Activated naive CD4-positive, alpha-beta T cell (primary cell): ENCODE results near the gene CRADD.

Experiments used
- DNase-seq, 4 experiments: peaks; one replicate each; lab custom pipeline; 2025; lab: John Stamatoyannopoulos, UW

Gene CRADD

GRCh38 chr12:93841671-93842070 lies 164.5 kb downstream of the CRADD start:
- DNase-seq, result no peak

DNA sequence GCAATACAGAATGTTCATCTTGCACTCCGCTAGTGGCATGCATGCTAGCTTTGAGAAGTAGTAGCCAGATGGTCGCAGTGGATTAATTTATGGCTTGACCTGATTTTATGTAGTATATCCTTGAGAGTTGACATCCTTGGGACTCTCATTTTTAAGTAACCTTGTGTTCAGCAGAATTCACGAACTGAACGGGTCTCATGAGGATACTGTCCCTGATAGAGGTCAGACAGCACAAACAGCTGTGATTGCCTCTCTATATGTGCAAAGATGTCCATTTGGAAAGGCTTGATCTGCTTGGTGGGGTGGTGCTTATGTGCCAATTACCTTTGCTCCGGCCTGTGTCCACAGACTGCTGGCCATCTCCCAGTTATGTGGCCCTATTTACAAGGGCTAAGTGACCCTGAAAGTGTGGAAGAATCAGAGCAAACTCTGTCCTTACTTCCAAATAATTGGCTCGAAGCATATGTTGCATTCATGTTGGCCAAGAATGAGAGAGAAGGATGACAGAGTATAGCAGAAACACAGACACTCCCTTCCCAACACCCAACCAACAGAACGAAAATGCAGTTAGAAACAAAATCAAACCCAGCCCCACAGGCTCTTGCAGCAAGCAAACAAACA lies 167.1 kb downstream of the CRADD start:
- no peak for DNase-seq

DNA sequence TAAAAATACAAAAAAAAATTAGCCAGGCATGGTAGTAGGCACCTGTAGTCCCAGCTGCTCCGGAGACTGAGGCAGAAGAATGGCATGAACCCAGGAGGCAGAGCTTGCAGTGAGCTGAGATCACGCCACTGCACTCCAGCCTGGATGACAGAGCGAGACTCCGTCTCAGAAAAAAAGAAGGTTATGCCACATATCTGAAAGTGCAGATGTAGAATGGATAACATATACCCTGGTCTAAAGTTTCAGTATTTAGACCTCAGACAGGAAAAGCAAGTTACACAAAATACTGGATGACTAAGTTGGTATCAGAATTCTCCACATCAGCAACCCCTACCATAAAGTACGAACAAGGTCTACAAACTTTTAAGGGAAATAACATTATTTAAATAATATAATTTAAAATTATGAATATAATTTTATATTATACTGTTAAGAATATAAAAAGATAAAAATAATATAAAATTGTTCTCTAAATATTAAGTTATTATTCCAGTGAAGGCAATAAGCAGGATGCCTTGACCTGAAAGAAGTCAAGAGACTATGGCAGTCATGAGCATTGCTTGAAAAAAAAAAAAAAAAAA lies 169.9 kb downstream of the CRADD start:
- DNase-seq, result no peak

DNA sequence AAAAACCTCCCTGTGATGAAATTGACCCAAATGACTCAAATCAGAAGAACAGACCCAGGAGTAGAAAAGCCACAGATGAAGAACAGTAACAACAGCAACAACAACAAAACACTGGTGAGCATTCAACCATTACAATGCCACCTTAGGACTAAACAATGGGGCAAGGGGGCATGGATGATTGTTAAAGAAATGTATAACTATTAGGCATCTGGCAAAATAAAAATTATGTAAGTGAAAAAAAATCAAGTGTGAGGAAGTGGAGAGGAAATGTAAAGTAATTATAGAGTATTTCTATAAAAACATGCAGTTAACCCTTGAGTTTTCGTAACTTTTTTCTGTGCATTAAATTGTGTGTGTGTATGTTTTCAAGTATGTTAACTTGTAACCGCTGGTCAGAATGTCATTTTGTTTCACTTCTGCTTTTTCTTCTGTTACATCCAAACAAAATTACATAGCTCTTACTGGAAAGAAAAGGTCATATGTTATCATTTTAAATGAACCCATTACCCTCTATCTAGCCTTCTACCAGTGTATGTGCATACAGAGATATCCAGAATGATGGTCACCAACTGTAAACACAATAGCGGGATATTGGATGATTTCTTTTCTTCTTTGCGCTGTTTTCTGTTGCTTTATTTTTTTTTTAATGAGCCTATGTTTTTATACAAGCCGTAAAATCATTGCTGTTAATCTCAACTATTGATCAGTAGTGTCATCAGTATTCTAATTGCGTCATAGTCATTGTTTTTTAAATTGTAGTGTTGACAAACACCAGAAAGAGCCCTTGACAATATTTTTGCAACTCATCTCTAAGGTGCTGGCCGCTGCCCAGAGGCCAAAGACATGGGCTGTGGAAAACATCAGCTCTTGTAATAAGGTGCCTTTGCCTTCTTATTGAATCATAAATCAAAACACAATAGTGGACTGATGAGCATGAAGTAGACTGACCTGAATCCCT lies 170.6 kb downstream of the CRADD start:
- DNase-seq, result no peak

GRCh38 chr12:93848523-93849101 lies 171.4 kb downstream of the CRADD start:
- DNase-seq, result no peak

- DNase-seq, result no peak
These were observed 172.8 kb downstream of the CRADD start for GRCh38 chr12:93849946-93850345.

- no peak for DNase-seq
These were observed 173.5 kb downstream of the CRADD start for GRCh38 chr12:93850481-93851256.

GRCh38 chr12:93851257-93851671 lies 174.1 kb downstream of the CRADD start:
- DNase-seq, result no peak

DNA sequence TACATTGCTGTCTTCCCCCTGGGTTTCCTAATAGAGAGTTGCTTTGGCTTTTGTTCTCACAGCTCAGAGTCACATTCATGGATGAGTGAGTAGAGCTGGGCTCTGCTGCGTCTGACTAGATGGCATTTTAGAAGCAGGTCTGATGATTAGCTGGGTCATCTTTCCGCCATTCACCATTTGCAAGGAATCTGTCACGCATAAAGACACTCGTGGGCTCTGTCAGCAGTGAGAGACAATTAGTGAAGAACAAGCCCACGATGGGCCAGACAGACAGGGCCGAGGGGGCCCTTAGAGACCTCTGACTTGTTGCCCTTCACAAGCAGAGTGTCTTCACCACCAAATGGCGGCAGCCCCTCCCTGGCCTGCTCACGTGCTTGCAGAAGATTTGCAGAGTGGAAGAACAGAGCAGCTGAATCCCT lies 175.0 kb downstream of the CRADD start:
- no peak for DNase-seq

DNA sequence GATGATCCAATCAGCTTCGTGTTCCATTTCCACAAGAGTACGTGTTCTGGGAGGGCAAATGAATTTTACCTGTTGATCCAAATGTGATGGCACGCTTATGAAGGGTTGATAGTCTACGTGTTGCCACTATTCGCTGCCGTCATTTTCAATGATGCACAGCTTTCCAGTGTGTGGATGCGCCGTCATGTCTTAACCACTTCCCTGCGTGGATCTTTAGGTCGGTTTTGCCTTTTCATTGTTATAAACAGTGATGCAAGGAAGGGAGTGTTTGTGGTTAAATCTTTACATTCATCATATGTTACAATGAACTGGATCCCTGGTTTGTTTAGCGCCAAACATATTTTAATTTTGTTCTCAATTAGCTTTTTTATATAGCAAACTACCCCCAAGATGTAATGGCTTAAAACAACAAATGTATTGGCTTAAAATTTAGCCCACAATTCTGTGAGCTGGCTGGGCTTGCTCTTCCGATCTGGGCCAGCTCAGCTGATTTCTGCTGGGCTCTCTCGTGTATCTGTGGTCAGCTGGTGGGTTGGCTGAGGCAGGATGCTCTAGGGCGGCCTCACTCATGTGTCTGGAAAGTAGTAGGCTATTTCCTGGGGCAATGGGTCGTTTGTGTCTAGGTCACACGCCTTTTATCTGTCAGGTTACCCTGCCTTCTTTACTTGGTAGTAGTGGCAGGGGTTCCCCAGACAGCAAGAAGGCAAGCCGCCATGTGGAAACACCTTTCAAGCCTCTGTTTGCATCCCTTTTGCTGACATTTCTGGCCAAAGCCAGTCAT lies 176.7 kb downstream of the CRADD start:
- no peak for DNase-seq

GRCh38 chr12:93855261-93855660 lies 178.1 kb downstream of the CRADD start:
- DNase-seq, result no peak

DNA sequence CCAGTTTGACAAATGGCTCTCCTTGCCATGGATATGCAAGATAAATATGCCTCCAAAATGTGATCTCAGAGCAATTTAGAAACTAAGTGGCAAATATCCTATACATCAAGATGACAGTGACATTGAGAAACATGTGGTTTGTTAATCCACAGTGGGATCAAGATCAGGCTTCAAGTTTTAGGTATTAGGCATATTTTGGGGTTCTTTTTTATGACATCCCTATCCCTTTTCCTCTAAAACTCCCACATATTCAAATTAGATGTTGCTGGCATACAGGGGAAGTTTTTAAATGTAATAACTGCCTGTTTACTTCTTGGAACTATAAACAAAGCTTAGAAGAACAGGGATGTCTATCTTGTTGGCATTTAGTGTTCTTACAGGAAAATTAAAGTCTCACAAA lies 179.4 kb downstream of the CRADD start:
- no peak for DNase-seq

DNA sequence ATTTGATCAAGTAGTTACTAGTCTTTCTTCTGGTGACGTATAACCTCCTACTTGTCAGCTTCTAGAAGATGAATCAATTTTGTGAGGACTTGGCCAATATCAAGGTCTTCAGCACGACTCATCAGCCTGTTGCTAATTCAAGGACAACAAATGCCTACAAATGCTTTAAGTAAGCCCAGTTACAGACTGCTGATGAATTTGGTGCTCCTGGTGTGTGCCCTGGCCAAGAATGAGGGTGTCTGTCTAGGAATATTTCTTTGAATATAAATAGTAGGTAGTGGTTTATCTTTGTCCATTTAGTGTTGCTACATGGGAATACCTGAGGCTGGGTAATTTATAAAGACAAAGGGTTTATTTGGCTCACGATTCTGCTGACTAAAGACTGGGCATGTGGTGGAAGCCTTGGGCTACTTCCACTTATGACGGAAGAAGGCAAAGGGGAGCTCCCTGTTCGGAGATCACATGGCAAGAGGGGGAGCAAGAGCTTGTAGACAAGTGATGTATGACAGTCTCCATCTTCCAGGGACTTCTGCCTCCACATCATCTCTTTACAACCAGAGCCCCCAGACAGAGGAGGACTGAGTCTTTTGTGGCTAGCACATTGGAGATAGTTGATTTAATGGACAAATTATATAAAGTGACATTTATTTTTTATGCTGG lies 180.2 kb downstream of the CRADD start:
- DNase-seq, result no peak

DNA sequence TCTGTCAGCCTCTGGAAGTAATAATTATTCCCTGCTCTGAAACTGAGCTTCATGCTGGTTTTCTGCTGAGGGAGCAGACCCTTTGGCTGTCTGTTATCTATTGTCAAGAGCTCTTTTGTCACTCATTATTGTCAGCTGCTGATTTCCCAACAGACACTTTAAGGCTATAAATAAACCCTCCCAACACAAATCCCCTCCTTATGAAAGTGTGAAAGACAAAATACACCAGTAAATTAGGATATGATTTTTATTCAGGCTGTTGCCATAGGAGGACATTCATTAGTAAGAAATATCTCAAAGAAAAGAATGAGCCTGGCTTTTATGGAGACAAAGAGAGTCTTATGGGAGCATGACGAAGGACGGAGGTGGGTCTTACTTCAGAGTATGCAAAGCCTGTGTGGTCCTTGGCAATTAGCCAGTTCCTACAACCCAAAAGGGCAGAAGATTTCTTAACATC lies 180.8 kb downstream of the CRADD start:
- no peak for DNase-seq

DNA sequence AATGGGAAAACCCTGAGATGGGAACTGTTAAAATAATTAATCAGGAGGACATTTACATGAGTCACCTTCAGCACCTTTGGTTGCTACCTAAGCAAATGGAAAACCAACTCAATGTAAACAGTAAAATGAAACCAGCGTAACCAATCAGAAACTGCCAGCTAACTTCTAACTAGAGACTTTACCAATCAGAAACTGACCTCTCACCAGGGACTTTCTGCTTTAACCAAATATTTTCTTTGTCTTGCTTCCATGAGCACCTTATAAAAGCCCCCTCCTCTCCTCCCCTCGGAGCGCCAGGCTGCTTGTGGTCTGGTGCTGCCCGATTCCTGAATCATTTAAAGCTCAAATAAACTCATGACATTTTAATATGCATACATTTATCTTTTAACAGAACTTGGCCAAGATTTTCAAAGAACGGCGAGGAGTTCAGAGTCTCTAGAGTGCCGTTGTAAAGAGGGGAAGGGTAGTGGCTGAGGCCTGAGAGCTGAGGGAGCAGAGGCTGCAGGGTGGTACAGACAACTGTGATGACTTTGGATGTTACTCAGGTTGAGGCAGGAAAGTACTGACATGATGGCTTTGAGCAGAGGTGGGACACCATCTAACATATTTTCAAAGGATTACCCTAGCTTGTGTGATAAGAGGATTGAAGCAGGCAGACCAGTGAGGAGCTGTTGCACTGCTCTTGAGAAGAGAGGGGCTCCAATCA lies 183.6 kb downstream of the CRADD start:
- no peak for DNase-seq

DNA sequence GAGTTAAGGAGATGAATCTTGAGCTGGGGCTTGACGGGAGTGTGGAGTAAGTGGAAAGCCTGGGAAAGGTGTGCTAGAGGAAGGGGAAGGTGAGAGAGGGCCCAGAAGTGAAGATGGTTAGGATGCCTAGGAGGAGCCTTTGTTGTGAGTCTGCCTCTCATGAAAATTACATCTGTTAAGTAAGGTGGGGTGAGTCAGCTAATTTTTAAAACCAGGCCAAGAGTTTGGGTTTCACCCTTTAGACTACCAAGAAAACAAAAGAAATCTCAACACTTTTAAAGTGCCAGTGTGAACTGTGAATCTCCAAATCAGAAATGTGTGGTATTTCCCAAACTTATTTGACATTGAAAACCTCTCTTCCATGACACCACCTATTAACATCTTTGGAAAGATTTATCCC lies 185.2 kb downstream of the CRADD start:
- DNase-seq, result no peak

DNA sequence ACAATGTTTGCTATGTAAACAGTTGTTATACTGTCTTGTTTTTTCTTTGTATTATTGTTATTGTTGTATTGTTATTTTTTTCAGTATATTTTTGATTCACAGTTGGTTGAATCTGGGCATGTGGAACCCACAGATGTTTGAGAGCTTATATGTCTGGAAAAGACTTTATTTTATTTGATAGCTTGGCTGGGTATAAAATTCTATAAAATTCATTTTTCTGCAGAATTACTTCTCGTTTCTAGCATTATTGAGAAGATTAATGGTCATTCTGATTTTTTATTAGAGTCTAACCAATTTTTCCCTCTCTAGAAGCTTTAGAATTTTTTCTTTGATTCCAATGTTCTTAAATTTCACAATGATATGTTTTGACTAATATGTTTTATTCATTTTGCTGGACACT lies 188.6 kb downstream of the CRADD start:
- DNase-seq, result no peak

DNA sequence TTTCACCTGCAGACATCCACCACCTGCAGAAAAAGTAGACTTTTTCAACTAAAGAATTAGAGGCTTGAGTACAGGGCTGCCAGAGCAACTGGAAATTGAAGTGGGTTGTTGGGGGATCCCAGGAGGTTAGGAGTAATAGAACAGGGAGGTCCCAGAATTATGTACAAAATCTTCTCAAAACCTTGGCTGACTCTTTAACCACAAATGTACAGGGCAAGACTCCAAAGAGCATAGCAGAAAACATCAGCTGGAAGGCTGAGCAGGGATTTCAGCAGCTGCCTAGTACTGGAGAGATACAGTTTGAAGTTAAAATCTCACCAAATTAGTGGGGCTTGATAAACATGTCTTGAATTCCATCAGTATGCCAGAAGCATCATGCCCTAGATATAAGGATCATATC lies 191.6 kb downstream of the CRADD start:
- DNase-seq, result no peak

GRCh38 chr12:93870020-93870795 lies 193.0 kb downstream of the CRADD start:
- DNase-seq, result no peak
